Muscle of back (tissue), 11 donors: ENCODE measurements around the gene TUBGCP3. TPM values are rescaled to one million over a fixed set of nuclear protein-coding genes. Genes with fewer than 3 reads are reported as not detected.

ENCODE experiments used
- DNase-seq, 3 donors: peaks; one replicate each; pipeline versions ENCODE4 v3.0.0 to v3.0.0-alpha.2; 2013
- polyA plus RNA-seq, 10 donors: library from polyadenylated mRNA; unstranded; fragments of 120-200 nt; gene quantifications; one replicate each; pipeline ENCODE4 v1.2.1, GENCODE V29; 2013; ENCODE audit not compliant: insufficient read length in 10 of 10

TUBGCP3 gene
- polyA plus RNA-seq, 10 donors, result 13.2 to 21.0 (median 18.9) TPM

DNA sequence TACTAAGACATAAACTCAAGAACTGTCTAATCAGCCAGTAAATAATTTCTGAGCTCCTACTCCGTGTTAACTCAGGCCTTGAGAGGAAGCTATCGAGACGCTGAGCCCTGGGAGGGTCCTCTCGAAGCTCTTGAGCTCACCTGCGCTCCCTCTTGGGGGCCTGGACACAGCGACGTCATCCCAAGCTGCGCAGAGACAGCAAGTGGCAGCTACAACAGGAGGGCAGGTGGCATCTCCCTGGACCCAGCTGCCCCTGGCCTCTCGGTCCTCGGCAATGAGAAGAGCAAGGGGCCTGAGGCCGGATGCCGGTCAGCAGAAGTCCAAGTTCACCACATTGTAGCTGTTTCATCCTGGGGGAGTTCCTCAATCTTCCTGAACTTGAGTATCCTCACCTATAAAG lies 30.5 kb upstream of the TUBGCP3 start:
- DNase-seq, result no peak

- no peak for DNase-seq
Observed at GRCh38 chr13:112617754-112618375, 29.9 kb upstream of the TUBGCP3 start.

- peak; percentile 15 to 53 (median 40) for DNase-seq
Observed at GRCh38 chr13:112616586-112617362, 28.8 kb upstream of the TUBGCP3 start.

GRCh38 chr13:112615391-112615790 lies 27.4 kb upstream of the TUBGCP3 start:
- DNase-seq, result no peak

- no peak for DNase-seq
Observed at GRCh38 chr13:112614835-112615234, 26.9 kb upstream of the TUBGCP3 start.

GRCh38 chr13:112608212-112608611 lies 20.3 kb upstream of the TUBGCP3 start:
- DNase-seq, result no peak

DNA sequence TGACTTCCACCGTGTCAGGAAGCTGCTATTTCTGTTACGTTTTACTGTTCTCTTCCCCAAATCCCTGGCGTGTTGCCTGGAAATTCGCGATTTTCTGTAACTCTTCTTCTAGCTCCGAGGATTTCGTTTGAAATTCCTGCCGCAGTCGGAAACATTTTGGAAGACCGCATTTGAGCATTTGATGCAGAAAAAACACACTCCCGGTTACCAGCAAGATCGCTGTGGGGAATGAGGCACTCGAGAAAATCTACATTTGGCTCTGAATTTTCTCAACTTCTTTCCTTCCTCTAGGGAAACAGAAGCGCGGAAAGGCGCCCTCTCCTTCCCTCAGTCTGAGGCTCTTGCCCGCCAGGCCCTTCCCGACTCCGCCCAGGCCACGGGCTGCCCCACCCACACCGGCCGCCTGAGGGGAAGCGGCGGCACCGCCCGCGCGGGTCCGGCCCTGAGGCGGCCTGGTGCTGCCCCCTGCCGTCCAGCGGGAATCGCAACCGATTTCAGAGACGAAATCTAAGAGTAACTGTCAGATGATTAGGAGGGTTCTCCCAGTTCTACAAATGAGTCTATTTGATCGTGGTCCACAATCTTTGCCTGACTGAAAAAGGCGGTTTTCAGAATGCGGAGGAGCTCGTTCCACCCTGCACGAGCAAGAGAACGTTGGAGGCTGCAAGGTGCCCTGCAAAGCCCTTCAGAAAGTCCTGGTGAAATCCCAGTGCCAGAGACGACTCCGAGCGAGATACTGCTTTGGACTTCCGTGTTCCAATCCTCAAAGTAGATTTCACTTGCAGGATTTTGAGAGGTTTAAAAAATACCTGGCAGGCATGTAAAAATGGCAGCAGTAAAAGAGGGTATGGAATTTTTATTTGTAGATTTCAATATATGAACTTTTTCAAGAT lies 18.4 kb upstream of the TUBGCP3 start:
- peak; percentile 83 to 95 (median 92) for DNase-seq

- DNase-seq, result no peak
Observed at GRCh38 chr13:112605531-112605990, 17.6 kb upstream of the TUBGCP3 start.

- no peak for DNase-seq
Observed at GRCh38 chr13:112603641-112604225, 15.8 kb upstream of the TUBGCP3 start.

GRCh38 chr13:112602189-112602588 lies 14.2 kb upstream of the TUBGCP3 start:
- no peak for DNase-seq

GRCh38 chr13:112601371-112601770 lies 13.4 kb upstream of the TUBGCP3 start:
- DNase-seq, result no peak

DNA sequence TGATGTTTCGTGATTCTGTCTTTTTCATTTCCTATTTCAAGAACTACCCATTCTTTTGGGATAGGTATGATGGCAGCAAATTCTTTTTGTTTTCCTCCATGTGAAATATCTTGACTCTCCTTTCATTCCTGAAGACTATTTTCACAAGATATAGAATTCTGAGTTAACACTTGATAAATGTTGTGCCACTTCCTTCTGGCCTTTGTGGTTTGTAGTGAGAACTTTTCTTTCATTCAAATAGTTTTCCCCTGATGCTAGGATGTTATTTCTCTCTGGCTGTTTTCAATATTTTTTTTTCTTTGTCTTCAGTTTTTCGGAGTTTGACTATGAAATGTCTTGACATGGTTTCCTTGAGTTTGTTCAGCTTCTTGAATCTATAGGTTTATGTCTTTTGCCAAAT lies 8.3 kb upstream of the TUBGCP3 start:
- DNase-seq, result no peak

DNA sequence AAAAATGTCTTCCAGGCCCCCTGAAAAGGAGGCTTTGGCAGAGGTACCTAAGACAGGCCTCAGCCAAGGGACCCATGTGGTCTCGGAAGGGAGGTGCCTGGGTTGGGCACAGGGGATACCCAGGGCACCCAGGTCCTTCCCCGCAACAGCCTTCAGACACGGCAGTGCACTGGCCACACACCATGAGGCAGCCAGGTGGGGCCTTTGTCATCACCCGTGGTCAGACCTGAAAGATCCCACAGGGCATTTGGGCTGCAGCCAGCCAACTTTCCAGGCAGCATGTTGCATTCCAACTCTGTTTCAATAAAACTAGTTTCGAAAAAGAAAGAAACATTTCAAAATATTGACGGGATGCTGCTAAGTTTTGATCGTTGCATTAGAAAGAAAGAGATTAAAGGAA lies 4.7 kb upstream of the TUBGCP3 start:
- DNase-seq, result no peak

DNA sequence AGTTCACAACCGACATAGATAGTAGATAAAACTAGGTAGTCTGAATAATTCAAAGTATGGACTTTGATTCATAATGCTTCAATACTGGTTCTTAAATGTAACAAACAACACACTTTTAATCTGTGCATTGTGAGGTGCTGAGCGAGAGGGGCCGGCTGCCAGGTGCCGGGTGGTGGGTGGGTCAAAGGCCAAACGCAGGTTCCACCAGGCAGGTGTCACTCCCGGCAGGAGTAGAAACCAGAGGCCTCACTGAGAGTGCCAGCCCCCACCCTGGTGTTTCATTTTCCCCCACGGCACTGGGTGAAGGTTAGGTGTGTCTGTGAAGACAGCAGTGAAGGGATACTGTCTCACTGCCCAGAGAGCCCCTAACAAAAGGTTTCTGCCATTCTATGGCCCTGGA lies 4.2 kb upstream of the TUBGCP3 start:
- no peak for DNase-seq

DNA sequence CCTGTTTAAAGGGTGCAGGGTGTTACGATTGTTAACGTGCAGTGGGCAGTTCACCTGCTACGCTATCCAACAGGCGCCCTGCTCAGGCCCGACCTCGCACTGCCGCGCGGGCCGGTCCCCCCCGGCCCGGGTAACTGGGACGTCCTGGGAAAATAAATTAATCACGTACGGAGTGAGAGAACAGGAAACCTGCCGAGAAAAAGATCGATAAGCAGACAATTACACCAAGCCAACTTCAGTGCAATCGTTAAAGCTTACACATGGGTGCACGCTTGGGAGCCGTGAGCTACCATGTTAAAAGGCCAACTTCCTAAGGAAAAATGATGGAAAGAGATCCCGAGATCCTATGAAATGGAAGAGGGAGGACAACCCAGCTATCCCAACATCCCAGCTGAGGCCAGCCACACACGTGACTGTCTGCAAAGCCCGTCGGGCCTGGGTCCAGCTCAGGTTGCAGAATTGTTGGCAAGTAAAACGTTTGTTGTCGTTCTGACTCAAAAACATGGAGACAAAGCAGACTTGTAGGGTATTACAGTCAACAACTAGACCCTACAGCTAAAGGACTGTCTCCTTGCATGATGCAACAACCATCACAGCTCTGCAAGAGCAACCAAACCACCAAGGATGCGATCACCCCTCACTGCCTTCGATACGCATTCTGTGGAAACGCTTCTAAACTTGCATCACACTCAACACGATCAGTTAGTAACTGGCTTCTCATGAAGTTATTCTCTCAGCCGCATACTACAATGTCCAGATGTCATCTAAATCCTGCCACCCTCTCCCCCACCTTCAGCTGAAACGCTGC lies 741 bp upstream of the TUBGCP3 start:
- DNase-seq, result no peak

GRCh38 chr13:112587212-112587763 lies 665 bp downstream of the TUBGCP3 start:
- peak; percentile 71 to 90 (median 86) for DNase-seq

- DNase-seq, result no peak
Observed at GRCh38 chr13:112586334-112586960, 1.5 kb downstream of the TUBGCP3 start.

- peak in 2 of 3 donors; percentile 15 to 37 for DNase-seq
Observed at GRCh38 chr13:112583592-112584277, 4.2 kb downstream of the TUBGCP3 start.

GRCh38 chr13:112582263-112582662 lies 5.7 kb downstream of the TUBGCP3 start:
- no peak for DNase-seq

- DNase-seq, result no peak
Observed at GRCh38 chr13:112580912-112581311, 7.0 kb downstream of the TUBGCP3 start.
